LNCaP clone FGC (cell line): ENCODE results near the gene GADD45A.
"Not testable (repeated sequence)": the region's sequence is repeated elsewhere in the genome, so short reads cannot be mapped to it uniquely, and the experiment has no call there.

ENCODE experiments used
- DNase-seq: peaks from one replicate; pipeline ENCODE4 v3.0.0-alpha.2; 2011; ENCODE audit warnings: low read depth
- H3K4me3 ChIP-seq: 2 replicates; pipeline ENCODE4 v1.5.1; 2011; ENCODE audit warnings: mild to moderate bottlenecking, low read depth, low read length, control low read depth
- TF ChIP-seq, protein P1 (sequence below): IDR thresholded peaks from 2 replicates; pipeline ENCODE4 v1.5.1; 2012; ENCODE audit warnings: mild to moderate bottlenecking; ENCODE audit not compliant: control insufficient read depth, insufficient read depth; ENCODE audit errors: extremely low read depth

GADD45A gene

GRCh38 chr1:67722292-67722944 is 37.4 kb downstream of the GADD45A start:
- no peak overlapping the region for H3K4me3 ChIP-seq
- DNase-seq: no peak
- TF ChIP-seq, protein P1, sequence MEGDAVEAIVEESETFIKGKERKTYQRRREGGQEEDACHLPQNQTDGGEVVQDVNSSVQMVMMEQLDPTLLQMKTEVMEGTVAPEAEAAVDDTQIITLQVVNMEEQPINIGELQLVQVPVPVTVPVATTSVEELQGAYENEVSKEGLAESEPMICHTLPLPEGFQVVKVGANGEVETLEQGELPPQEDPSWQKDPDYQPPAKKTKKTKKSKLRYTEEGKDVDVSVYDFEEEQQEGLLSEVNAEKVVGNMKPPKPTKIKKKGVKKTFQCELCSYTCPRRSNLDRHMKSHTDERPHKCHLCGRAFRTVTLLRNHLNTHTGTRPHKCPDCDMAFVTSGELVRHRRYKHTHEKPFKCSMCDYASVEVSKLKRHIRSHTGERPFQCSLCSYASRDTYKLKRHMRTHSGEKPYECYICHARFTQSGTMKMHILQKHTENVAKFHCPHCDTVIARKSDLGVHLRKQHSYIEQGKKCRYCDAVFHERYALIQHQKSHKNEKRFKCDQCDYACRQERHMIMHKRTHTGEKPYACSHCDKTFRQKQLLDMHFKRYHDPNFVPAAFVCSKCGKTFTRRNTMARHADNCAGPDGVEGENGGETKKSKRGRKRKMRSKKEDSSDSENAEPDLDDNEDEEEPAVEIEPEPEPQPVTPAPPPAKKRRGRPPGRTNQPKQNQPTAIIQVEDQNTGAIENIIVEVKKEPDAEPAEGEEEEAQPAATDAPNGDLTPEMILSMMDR: no peak

DNA sequence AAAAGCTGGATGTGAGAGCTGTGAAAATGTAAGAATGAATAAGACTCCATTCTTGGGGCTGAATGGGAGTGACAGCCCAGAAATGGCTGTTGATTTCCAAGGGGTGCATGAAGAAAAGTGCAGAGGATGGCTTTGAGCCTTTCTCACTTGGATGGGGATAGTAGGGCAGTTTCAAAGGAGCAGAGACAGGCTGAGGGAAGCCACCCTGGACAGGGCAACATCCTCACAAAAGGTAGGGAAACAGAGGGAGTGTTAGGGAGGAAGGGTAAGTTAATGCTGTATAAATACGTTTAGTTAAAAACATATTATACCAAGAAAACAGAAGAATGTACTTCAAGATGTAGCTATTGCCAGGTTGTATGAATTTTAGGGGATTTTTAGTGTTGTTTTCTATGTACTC is 38.1 kb downstream of the GADD45A start:
- DNase-seq: no peak
- H3K4me3 ChIP-seq: no peak overlapping the region
- TF ChIP-seq, protein P1: no peak

DNA sequence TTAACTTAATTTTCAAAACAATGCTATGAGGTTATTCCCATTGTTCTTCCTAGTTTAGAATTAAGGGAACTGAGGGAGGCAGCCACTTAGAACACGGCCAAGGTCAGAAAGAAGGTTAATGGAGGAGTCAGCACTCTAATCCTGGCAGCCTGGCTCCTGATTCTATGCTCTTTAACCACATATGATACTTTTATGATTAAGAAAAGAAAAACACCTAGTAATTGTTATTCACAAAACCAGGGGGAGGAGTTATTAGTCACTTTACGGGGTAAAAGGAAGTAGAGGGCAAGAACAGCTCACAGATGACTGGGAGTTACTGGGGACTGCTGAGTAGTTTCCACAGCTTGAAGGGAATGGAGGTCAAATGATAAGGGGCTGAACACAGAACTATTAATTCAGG is 38.6 kb downstream of the GADD45A start:
- TF ChIP-seq, protein P1: no peak
- DNase-seq: no peak
- H3K4me3 ChIP-seq: no peak overlapping the region

GRCh38 chr1:67724928-67725560 is 40.0 kb downstream of the GADD45A start:
- no peak for DNase-seq
- no peak overlapping the region for H3K4me3 ChIP-seq
- TF ChIP-seq, protein P1: no peak

DNA sequence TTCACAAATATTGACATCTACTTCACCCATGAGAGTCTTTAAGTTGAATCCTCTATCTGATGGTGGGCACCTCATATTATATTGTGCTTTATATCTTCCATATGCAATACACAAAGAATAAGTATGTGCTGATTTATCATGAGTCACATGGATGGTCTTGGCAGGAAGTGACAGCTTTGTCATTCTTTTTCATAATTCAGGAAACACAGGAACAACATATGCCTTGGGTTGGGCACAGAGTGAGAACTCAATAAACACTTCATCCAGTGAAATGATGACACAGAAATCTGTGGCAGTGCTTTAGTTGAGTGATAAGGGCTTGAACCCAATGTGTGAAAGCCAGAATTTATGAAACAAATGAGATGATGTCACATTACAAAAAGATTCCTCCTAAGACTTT is 41.2 kb downstream of the GADD45A start:
- H3K4me3 ChIP-seq: no peak overlapping the region
- TF ChIP-seq, protein P1: no peak
- DNase-seq: no peak

- H3K4me3 ChIP-seq: no peak overlapping the region
- TF ChIP-seq, protein P1: no peak
Observed at GRCh38 chr1:67729872-67730271, 44.9 kb downstream of the GADD45A start.

GRCh38 chr1:67730312-67730711 is 45.3 kb downstream of the GADD45A start:
- not testable (repeated sequence) for H3K4me3 ChIP-seq, DNase-seq

More at GRCh38 chr1:67729872-67730271, 44.9 kb downstream of the GADD45A start:
- DNase-seq: no peak
